ENCODE data around the gene ZBTB22.

The ZBTB22 gene

GRCh38 chr6:33333666-33334065 lies 16.1 kb upstream of the ZBTB22 start:
- TF ChIP-seq CTCF (IDR thresholded peaks at IDR 0.05) (no peak), ZFX (IDR thresholded peaks at IDR 0.05; ENCODE audit: borderline replicate concordance) (no peak)
- H3K27ac ChIP-seq, result no peak overlapping the region

- H3K27ac ChIP-seq, result no peak overlapping the region
- TF ChIP-seq CTCF (IDR thresholded peaks at IDR 0.05) (no peak), ZFX (IDR thresholded peaks at IDR 0.05; ENCODE audit: borderline replicate concordance) (no peak)
Observed at GRCh38 chr6:33330736-33331135, 13.2 kb upstream of the ZBTB22 start.

- TF ChIP-seq ZFX (IDR thresholded peaks at IDR 0.05; ENCODE audit: borderline replicate concordance) (no peak), CTCF (IDR thresholded peaks at IDR 0.05) (no peak)
- no peak overlapping the region for H3K27ac ChIP-seq
Observed at GRCh38 chr6:33329058-33329457, 11.5 kb upstream of the ZBTB22 start.

GRCh38 chr6:33324125-33324524 lies 6.6 kb upstream of the ZBTB22 start:
- H3K27ac ChIP-seq, result peak overlapping the region; percentile 98
- no peak for TF ChIP-seq ZFX (IDR thresholded peaks at IDR 0.05; ENCODE audit: borderline replicate concordance)
- no peak for TF ChIP-seq CTCF (IDR thresholded peaks at IDR 0.05)

- peak overlapping the region; percentile 98 for H3K27ac ChIP-seq
- TF ChIP-seq ZFX (IDR thresholded peaks at IDR 0.05; ENCODE audit: borderline replicate concordance) (no peak), CTCF (IDR thresholded peaks at IDR 0.05) (peak; percentile 10; the same call in 1 of the 2 replicates)
Observed at GRCh38 chr6:33323623-33323948, 6.0 kb upstream of the ZBTB22 start.

GRCh38 chr6:33321227-33321626 lies 3.7 kb upstream of the ZBTB22 start:
- H3K27ac ChIP-seq, result peak overlapping the region; percentile 98
- TF ChIP-seq CTCF (IDR thresholded peaks at IDR 0.05) (no peak), ZFX (IDR thresholded peaks at IDR 0.05; ENCODE audit: borderline replicate concordance) (no peak)

- no peak for TF ChIP-seq CTCF (IDR thresholded peaks at IDR 0.05)
- no peak for TF ChIP-seq ZFX (IDR thresholded peaks at IDR 0.05; ENCODE audit: borderline replicate concordance)
- H3K27ac ChIP-seq, result peak overlapping the region; percentile 98
Observed at GRCh38 chr6:33320315-33321181, 3.0 kb upstream of the ZBTB22 start.

All from 22Rv1 (cell line).